ENCODE results near the gene HMGN3.

The HMGN3 gene

DNA sequence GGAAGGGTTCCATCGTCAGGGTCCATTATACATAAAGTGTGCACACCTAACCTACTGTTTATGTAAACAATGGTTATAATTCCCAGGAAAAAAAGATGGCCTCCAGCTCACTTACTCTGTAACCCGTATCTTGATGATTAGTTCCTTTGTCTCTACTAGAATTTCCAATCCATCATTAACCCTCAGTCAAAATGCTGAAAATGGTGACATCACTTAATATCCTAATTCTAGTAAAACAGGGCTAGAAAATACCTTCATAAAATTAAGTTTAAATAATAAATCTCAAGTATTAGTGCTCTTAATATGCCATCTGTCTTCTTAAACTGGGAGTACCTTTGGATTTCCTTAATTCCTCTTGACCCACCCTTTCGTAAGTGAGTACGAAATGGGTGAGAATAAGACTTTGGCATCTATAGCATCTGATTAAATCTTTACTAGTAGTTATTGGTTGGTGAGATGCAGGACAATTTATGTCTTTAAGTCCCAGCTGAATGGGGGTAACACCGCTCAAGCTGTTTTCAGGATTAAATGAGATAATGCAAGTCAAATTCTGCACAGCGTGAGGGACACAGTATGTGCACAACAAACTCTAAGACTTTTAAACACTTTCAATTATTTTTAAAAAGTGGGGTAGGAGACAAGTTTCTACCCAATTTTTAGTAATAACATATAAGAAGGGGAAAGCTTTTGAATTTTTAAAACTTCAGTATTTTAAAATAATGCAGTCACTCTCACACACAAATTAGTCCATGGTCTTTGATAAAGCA, 1.6 kb downstream of the HMGN3 start:
- DNase-seq (ENCODE audit: low read depth in 2 of 3, low spot score in 2 of 3), result no peak

DNA sequence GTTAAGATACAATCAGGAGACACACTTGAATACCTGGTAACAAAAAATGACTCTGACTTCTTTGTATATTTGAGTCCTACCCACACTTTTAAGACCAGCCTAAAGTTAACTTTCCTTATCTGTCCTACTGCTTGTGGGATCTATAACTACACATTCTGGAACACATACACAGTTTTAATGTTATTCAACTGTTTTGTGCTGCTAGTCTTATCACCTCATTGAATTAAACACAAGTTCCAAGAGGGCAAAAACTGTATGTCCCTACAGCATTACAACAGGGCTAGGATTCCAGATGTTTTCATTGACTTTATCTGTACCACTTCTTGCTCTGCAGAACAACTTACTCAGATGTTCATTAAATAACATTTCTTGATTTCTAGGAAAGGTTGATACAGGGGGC, 2.8 kb downstream of the HMGN3 start:
- DNase-seq (ENCODE audit: low read depth in 2 of 3, low spot score in 2 of 3), result no peak

DNA sequence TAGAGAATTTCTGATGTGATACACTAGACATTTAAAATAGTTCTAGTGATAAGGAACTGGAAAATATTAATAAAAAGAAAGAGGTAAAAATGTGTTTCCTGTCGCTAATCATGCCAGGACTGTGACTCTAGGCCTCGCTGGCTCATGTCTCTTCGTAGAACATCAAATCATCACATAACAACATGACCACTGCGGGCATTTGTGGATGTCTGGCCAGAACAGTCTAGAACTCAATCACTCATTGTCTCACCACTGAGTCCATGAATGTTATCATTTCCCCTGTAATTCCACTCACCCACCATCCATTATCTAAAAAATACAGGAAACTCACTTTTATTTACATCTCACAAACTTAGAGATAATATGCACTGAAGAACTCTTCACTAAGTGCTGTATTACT, 3.4 kb downstream of the HMGN3 start:
- DNase-seq (ENCODE audit: low read depth in 2 of 3, low spot score in 2 of 3), result no peak

DNA sequence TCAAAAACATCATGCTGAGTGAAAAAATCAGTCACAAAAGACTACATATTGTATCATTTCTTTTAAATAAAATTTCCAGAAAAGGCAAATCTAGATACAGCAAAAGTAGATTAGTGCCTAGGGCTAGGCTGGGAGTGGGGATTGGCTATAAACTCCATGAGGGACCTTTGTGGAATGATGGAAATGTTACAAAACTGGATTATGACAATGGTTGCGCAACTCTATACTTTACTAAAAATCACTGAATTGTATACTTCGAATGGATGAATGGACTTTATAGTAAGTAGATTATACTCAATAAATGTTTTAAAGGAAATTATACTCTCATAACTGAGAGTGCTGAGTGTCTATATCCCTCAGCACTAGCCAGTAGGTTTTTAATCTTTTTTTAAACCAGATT, 4.3 kb downstream of the HMGN3 start:
- no peak for DNase-seq (ENCODE audit: low read depth in 2 of 3, low spot score in 2 of 3)

DNA sequence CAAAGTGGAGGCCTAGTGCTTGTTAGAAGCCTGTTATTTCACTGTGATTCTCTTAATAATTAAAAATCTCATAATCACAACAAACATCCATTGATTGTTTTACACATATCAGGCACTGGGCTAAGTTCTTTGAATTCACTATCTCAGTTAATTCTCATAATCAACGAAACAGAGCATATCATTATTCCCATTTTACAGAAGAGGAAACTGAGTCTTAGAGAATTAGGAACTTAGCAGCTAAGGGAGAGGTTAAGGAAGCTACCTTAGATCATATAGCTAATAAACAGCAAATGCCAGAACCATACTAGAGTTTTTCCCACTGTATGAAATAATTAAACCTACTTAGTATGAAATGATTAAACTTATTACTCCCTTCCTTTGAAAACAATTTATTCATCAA, 7.0 kb downstream of the HMGN3 start:
- no peak for DNase-seq (ENCODE audit: low read depth in 2 of 3, low spot score in 2 of 3)

DNA sequence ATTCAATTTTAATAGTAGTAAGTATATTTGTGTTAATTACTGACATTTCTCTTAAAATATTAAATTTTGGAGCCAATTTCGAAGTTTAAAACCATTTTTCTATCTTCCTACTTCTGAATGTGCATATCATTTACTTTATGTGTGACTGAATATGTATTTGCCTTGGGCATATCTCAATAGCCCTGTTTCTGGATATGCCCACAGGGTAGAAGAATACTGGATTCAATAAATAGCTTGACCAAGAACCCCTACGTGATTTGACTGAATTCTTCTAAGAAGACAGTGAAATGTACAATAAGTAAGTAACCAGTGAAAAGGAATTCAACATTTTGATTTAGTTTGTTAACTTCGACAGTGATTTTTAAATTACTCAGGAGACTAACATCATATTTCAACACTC, 7.8 kb downstream of the HMGN3 start:
- no peak for DNase-seq (ENCODE audit: low read depth in 2 of 3, low spot score in 2 of 3)

DNA sequence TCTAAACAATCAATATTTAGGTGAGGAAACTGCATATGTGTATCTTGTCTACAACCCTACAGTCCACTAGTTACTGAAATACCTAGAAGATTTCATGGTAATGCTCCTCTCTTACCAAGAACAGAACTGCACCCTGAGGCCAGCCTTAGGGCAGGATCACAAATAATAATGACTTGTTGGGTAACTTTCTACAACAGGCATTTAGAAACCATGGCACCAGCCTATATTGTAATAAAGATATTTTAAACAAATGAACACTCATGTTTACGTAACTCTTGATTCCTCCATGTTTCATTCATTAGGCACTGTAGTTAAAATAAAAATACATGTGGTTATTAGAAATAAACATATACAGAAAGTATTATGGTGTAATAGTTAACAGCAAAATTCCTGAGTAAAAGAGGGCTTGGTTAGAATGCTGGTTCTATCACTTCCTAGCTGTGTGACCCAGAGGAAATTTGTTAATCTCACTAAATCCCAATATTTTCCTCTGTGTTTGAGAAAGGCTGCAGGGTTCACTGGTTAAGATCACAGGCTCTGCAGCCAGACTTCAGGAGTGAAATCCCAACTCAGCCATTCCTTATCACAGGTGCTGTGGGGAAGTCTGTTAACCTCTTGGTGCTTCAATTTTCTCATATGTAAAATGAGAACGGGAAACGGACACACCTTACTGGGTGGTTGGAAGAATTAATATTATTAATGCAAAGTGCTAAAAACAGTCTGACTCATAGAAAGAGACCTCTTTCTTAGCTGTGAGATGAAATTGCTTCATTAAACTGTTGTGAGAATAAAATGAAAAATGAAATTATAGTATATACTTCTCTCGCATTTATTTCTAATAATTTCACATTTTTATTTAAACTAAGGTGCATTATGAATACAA, 8.5 kb downstream of the HMGN3 start:
- DNase-seq (ENCODE audit: low read depth in 2 of 3, low spot score in 2 of 3), result no peak

DNA sequence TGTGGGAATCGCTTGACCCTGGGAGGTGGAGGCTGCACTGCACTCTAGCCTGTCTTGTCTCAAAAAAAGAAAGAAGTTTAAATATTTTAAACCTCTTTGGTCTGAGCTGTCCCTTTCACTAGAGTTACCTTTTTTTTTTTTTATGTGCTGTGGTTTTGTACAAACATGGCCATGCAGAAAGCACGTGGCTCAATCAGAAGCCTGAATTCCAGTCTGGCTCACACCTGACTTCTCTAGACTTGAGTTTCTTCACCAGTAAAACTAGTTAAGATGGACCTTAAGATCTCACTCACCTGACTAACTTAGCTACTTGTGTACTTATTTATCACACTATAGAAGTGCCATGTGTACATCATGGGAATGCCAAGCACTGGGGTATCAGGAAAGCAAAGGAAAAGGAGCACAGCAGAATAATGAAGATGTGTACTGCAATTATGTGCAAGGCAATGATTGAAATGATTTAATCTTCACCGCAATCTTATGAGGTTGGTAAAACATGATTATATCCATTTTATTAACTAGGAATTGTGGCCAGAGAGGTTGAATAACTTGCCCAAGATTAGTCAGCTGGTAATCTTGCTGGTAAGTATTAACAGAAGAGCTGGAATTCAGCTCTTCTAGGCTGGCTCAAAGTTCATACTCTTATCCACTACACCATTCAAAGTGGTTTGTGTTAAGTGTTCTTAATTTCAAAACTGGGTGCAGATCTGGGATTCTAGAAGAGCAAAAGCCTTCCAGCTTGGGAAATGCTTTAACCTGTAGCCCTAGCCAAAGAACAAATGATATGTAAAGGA, 10.7 kb downstream of the HMGN3 start:
- DNase-seq (ENCODE audit: low read depth in 2 of 3, low spot score in 2 of 3), result no peak

DNA sequence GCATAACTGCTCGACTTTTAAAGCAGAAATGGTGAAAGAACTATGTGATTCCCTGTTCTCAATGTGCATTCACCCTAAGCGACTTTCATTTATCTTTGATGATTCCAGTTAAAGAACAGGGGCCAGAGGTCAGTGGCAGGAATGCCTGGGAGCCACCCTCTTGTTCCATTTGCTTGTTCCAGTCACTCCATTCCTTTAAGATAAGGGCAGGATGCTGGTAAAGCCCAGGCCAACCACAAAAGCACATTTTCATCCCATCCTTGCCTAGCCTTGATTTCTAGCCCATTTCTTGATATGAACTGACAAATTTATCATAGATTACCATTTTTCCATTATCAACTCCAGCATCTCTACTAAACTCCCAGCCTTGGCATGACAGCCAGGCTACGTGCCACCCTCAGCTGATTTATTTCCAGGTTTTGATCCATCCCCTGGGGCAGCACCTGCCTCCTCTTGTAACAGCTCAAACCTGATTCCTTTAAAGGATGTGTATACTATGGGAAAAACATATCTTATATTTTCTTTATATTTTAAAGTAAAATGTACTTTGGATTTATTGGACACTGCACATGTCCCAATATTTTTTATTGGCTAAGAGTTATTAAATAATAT, 19.2 kb downstream of the HMGN3 start:
- DNase-seq (ENCODE audit: low read depth in 2 of 3, low spot score in 2 of 3), result no peak

DNA sequence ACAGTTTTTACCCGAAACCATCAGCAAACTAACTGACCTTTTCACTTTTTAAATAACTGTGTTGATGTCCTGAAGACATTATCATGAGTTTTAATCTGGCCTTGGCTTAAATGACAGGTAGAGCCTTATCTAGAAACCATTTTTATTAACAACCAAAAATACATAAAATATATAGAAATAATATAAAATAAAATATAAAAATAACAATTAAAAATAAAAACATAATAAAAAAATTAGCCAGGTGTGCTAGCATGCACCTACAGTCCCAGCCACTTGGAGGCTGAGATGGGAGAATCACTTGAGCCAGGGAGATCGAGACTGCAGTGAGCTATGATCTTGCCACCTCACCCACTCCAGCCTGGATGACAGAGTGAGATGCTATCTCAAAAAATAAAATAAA, 21.6 kb downstream of the HMGN3 start:
- no peak for DNase-seq (ENCODE audit: low read depth in 2 of 3, low spot score in 2 of 3)

DNA sequence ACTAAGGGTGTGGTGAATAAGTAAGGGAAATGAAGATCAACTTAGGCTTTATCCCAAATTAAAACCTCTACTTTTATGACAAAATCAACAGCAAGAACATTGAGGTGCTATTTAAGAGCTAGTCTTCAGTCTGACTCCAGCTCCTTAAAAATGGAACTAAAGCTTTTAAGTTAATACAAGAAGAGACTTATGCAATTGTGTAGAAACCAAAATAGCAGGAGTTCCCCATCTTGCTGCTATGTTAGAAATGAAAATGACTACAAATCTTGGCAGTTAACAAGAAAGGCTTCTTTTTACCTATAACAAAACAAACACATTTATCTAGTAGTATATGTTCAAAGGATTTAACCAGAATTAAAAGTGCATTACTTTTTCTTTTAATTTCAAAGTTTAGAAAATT, 25.7 kb downstream of the HMGN3 start:
- no peak for DNase-seq (ENCODE audit: low read depth in 2 of 3, low spot score in 2 of 3)

DNA sequence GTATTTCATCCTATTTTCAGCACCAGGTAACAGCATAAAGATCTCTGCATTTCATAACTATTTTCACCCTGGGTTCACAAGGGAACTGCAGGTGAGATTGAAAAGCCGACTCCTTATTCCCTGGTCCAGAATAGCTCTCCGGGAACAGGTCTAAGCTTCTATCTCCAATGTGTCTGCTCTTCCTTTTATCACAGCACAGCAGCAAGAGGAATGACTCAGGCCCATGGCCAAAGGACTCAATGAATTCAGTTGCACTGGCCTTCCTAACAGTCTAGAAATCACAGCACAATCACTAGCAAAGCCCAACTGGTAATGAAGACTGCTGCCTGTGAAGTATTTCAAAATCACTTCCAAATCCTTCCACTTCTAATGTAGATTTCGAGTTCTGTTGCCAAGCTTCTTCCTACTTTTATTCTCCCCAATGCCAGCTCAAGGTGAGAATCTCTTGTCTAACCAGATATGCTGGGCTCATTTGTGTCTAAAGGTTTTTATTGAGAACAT, 30.7 kb downstream of the HMGN3 start:
- no peak for DNase-seq (ENCODE audit: low read depth in 2 of 3, low spot score in 2 of 3)

DNA sequence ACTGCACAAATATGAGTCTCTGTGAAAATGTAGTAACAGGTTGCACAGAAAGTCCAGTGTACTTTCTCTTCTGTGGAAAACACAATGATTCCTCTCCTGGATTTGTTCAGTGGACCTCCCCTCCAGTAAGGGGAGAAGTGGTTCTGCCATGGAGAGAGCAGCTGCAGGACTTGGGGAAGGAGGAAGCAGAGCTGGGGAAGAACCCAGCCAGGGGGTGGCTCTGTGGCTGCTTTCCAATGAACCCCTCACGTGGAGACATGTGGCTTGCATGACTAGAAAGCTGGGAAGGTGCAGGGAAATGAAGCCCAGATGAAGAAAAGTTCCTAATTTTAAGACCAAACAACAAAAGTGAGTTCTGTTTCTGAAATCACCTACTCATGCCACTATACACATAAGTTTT, 31.9 kb downstream of the HMGN3 start:
- no peak for DNase-seq (ENCODE audit: low read depth in 2 of 3, low spot score in 2 of 3)

DNA sequence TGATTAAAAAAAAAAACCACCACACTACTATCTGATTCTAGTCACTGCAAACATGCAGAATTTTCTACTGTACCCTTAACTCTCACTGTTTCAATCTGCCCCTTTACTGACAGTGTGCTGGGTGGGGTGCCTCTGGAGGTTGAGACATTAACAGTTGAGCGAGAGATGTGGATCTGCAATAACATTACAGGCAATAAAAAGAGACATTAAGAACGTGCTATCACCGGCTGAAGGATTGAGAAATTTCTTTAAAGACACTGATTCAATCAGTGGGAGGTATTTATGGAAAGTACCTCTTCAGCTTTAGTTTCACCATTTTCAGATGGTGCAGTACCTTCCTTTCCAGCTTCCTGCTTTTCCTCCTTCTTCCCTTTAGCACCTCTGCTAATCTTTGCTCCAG, 32.5 kb downstream of the HMGN3 start:
- DNase-seq (ENCODE audit: low read depth in 2 of 3, low spot score in 2 of 3), result no peak

DNA sequence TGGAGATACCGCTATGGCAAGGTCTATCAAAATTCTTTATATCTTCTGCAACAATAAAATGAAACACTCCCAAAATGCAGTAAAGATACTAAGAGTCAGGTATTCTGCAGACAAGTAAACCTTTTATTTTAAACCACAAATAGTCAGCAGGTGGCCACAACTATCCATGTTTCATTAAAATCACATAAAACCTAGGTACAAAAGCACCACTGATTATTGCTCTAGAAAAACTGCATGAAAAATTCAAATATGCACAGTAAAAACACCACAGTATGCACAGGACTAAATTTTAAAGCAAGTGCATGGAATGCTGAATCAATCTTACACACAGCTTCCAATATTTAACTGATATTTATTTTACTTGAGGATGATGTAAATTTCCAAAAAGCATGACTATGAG, 33.3 kb downstream of the HMGN3 start:
- DNase-seq (ENCODE audit: low read depth in 2 of 3, low spot score in 2 of 3), result no peak

DNA sequence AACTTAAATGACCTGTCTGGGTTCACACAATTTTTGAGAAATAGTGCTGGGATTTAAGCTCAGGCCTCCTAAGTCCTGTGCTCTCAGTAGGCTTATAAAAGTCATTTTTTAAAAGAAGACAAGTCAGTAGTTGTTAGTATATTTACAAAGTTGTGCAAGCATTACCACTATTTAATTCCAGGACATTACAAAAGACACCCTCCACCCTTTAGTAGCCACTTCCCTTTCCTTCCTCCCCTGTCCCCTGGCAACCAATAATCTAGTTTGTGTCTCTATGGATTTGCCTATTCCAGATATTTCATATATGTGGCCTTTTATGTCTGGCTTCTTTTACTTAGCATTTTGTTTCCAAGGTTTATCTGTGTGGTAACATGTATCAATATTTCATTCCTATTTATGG, 37.6 kb downstream of the HMGN3 start:
- DNase-seq (ENCODE audit: low read depth in 2 of 3, low spot score in 2 of 3), result no peak

DNA sequence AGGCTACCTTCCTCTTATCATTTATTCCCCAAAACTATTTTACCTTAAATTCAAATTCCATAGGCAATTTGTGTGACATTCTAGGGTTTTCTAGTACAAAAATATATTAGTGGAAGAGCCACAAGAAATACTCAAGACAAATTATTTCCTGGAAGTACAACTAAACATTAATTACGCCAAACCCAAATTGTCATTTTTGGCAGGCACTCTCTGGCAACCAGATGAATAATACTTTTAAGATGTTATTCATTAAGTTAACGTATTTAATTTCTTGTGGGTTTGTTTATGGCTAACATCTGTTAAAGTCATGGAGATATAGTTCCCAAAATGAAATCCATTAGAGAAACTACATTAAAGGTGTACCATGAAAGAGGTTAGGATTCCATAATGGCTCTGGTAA, 40.5 kb downstream of the HMGN3 start:
- no peak for DNase-seq (ENCODE audit: low read depth in 2 of 3, low spot score in 2 of 3)

DNA sequence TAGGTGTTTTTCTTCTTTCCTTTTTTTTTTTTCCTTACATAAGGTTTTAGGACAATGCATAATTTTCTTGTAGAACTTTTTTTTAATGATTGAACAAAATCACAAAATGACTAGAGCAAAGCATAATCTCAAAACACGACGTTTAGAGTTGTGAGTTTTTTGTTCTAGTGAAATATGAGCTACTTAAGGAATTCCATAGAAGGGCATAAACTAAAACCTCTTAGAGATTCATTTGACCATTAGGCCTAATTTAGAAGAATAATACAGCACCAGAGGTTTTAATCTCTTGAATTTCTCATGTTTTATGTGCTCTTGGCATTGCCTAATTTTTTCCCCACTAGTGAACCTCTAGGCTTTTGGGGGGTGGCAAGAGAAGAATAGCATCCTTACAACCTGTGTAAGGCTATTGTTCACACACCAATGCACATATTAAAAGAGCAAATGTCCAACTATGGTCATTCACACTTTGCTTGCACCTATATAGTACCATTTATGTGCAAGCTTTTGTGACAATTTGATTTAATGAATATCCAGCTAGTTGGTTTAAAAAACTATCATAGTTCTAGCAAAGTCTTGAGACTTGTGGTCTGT, 44.6 kb downstream of the HMGN3 start:
- DNase-seq (ENCODE audit: low read depth in 2 of 3, low spot score in 2 of 3), result no peak

DNA sequence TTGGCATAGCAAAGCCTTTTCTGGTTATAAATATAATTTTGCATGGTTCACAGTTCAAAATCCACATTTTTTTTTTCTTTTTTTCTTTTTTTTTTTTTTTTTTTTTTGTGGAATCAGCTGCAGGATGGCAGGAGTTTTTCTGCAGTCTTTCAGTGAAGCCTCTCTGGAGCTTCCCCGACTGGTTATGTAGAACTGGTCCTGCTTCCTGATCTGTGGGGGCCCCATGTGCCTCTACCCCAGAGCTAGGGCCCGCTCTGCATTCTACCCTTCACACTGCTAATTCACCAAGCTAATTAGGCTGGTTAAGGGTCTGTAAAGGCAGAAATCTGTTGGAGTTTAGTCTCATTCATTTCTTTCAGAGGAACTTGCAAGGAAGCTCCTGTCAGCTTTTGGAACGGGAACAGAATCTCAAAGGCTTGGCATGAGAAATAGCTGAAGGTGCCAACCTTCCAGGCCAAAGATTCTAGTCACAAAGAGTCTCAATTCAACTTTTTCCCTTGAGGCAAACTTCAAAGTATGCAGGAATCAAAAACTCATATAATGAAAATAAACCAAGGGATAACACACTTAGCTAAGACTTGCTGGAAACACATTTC, 45.5 kb downstream of the HMGN3 start:
- no peak for DNase-seq (ENCODE audit: low read depth in 2 of 3, low spot score in 2 of 3)

DNA sequence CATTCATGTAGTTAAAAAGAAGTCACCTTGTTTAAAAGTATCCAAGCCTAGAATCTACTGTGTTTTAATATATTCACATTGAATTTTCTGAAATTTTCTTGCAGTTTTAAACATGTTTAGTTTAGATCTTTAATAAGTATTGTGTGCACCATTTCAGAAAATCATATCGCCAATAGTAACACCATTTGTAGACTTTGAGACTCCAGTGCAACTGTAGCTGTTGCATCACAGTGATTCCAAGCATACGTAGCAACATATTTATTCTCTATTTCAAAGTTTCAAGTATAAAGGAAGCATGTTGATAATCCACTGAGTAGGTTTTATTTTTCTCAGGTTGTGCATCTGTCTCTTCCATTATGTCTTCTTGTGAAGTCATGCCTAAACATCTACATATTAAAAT, 46.4 kb downstream of the HMGN3 start:
- DNase-seq (ENCODE audit: low read depth in 2 of 3, low spot score in 2 of 3), result no peak
